GM23338 (cell line): ENCODE results near the gene NNAT. TPM values are rescaled to one million over a fixed set of nuclear protein-coding genes. Genes with fewer than 3 reads are reported as not detected.

Experiments
- ATAC-seq: fragments of 200-7000 bp; cut with Tn5 transposase; 3 replicates; pipeline ENCODE4 v1.9.1; 2020
- DNase-seq: peaks from one replicate; pipeline ENCODE4 v3.0.0-alpha.2; 2015; ENCODE audit warnings: low spot score
- H2AFZ ChIP-seq: fragments of 200-600 bp; sonication (generic); 2 replicates; pipeline ENCODE4 v1.8.0; 2016; ENCODE audit warnings: antibody characterized with exemption, mild to moderate bottlenecking, moderate library complexity
- H3F3A ChIP-seq: fragments of 200-600 bp; sonication (generic); replicated peaks from 2 replicates; pipeline ENCODE4 v1.8.0; 2017; ENCODE audit warnings: antibody characterized with exemption, mixed run types, low read depth
- H3K27ac ChIP-seq: fragments of 200-600 bp; sonication (generic); 2 replicates; pipeline ENCODE4 v1.6.1; 2016; ENCODE audit warnings: low read depth
- H3K27me3 ChIP-seq: fragments of 200-600 bp; sonication (generic); 2 replicates; pipeline ENCODE4 v1.8.0; 2016; ENCODE audit warnings: mild to moderate bottlenecking, mixed run types, moderate library complexity; ENCODE audit not compliant: insufficient read depth
- H3K36me3 ChIP-seq: fragments of 200-600 bp; sonication (generic); 2 replicates; pipeline ENCODE4 v1.8.0; 2016; ENCODE audit warnings: mild to moderate bottlenecking; ENCODE audit not compliant: insufficient read depth
- H3K4me1 ChIP-seq: fragments of 200-600 bp; sonication (generic); 2 replicates; pipeline ENCODE4 v1.8.0; 2016; ENCODE audit warnings: mild to moderate bottlenecking, moderate library complexity; ENCODE audit not compliant: insufficient read depth
- H3K4me2 ChIP-seq: fragments of 200-600 bp; sonication (generic); 2 replicates; pipeline ENCODE4 v1.7.1; 2017; ENCODE audit warnings: mixed run types
- H3K4me3 ChIP-seq: fragments of 200-600 bp; sonication (generic); 2 replicates; pipeline ENCODE4 v1.6.1; 2016; ENCODE audit warnings: mixed run types
- H3K79me2 ChIP-seq: fragments of 200-600 bp; sonication (generic); replicated peaks from 2 replicates; pipeline ENCODE4 v1.8.0; 2017; ENCODE audit warnings: mild to moderate bottlenecking; ENCODE audit not compliant: insufficient read depth
- H3K9me2 ChIP-seq: fragments of 200-600 bp; sonication (generic); 2 replicates; pipeline ENCODE4 v1.8.0; 2017; ENCODE audit not compliant: insufficient read depth
- H4K20me1 ChIP-seq: fragments of 200-600 bp; sonication (generic); replicated peaks from 2 replicates; pipeline ENCODE4 v1.8.0; 2017; ENCODE audit warnings: mild to moderate bottlenecking; ENCODE audit not compliant: insufficient read depth
- H3K27ac Mint-ChIP-seq: 2 replicates; pipeline ENCODE4 v1.8.0; 2020; ENCODE audit warnings: inconsistent platforms, mild to moderate bottlenecking, moderate library complexity, mixed read lengths
- H3K27me3 Mint-ChIP-seq: 3 replicates; pipeline ENCODE4 v1.8.0; 2022; ENCODE audit warnings: low read depth, mild to moderate bottlenecking, moderate library complexity, mixed read lengths, inconsistent platforms; ENCODE audit not compliant: insufficient read depth, poor library complexity
- H3K36me3 Mint-ChIP-seq: 3 replicates; pipeline ENCODE4 v1.8.0; 2021; ENCODE audit warnings: low read depth, mild to moderate bottlenecking, inconsistent platforms, moderate library complexity, mixed read lengths
- H3K4me1 Mint-ChIP-seq: 3 replicates; pipeline ENCODE4 v1.8.0; 2020; ENCODE audit warnings: mild to moderate bottlenecking, inconsistent platforms, mixed read lengths
- H3K4me3 Mint-ChIP-seq: 3 replicates; pipeline ENCODE4 v1.8.0; 2021; ENCODE audit warnings: moderate library complexity, mild to moderate bottlenecking, inconsistent platforms, mixed read lengths
- H3K9me3 Mint-ChIP-seq: 3 replicates; pipeline ENCODE4 v1.8.0; 2020; ENCODE audit warnings: moderate library complexity, mild to moderate bottlenecking, inconsistent platforms, mixed read lengths
- CREB1 ChIP-seq: fragments of 250-450 bp; sonication (Bioruptor Pico); IDR thresholded peaks from 2 replicates; pipeline ENCODE4 v1.5.0; 2020; ENCODE audit warnings: low read depth, mild to moderate bottlenecking, moderate library complexity
- EZH2 ChIP-seq: fragments of 200-600 bp; sonication (generic); IDR thresholded peaks from one replicate; pipeline ENCODE4 v1.8.0; 2017; ENCODE audit warnings: antibody characterized with exemption, mild to moderate bottlenecking, low read depth; ENCODE audit not compliant: unreplicated experiment
- STAT1 ChIP-seq: IDR thresholded peaks from one replicate; pipeline ENCODE4 v1.6.1; 2016; ENCODE audit warnings: antibody characterized with exemption; ENCODE audit not compliant: unreplicated experiment
- ZNF114 ChIP-seq: fragments of 250-450 bp; sonication (Bioruptor Pico); IDR thresholded peaks from 2 replicates; pipeline ENCODE4 v1.5.0; 2020; ENCODE audit warnings: mild to moderate bottlenecking, moderate library complexity
- ZNF331 ChIP-seq: fragments of 250-450 bp; sonication (Bioruptor Pico); IDR thresholded peaks from 2 replicates; pipeline ENCODE4 v1.5.0; 2020; ENCODE audit warnings: low read depth, mild to moderate bottlenecking, moderate library complexity
- ZNF462 ChIP-seq: fragments of 250-450 bp; sonication (Bioruptor Pico); IDR thresholded peaks from 2 replicates; pipeline ENCODE4 v1.5.0; 2020; ENCODE audit warnings: mild to moderate bottlenecking, moderate library complexity
- polyA plus RNA-seq: library from polyadenylated mRNA; unstranded; fragments of >200 nt; fragmentation: Nextera tagmentation; extraction: Ambion mirVana; gene quantifications from 2 replicates; pipeline ENCODE4 v1.2.1, GENCODE V29; 2016
- total RNA-seq: library from RNA; depleted of rRNA; stranded (reverse); fragments of >200 nt; shearing (Covaris generic); gene quantifications from 2 replicates; pipeline ENCODE4 v1.2.3, GENCODE V29; 2014

The NNAT gene
- total and polyA plus RNA-seq, 2 experiments from 2014 or later = 4.3 to 4.9 TPM

GRCh38 chr20:37565134-37565811 lies 44.2 kb downstream of the NNAT start (continued):
- TF ChIP-seq ZNF462 (CRISPR knock-in tag) (no peak), EZH2 (no peak), ZNF114 (no peak)

GRCh38 chr20:37566590-37567330 lies 45.7 kb downstream of the NNAT start:
- TF ChIP-seq STAT1 (no peak), ZNF331 (no peak), CREB1 (CRISPR knock-in tag) (no peak)
- no peaks in the 10 kb centered on the region for H3K27me3 ChIP-seq
- H3K4me3 Mint-ChIP-seq = no peak overlapping the region; the same call in 1 of the 3 replicates

More at GRCh38 chr20:37566590-37567330, 45.7 kb downstream of the NNAT start:
- H3K4me3 ChIP-seq = peak overlapping the region; percentile 51
- no peaks in the 10 kb centered on the region for H3K79me2 ChIP-seq
- Mint-ChIP-seq H3K27ac (no peak overlapping the region), H3K27me3 (peaks cover 6% of the 10 kb centered on the region), H3K9me3 (no peaks in the 10 kb centered on the region), H3K4me1 (peaks cover 39% of the 10 kb centered on the region), H3K36me3 (no peaks in the 10 kb centered on the region)
- H3K4me2 ChIP-seq = peak overlapping the region; percentile 78
- peak overlapping the region; percentile 69 for H2AFZ ChIP-seq
- no peak for ATAC-seq
- no peak overlapping the region for H3K27ac ChIP-seq
- no peaks in the 10 kb centered on the region for H4K20me1 ChIP-seq
- H3K9me2 ChIP-seq = no peaks in the 10 kb centered on the region
- no peaks in the 10 kb centered on the region for H3F3A ChIP-seq
- H3K36me3 ChIP-seq = no peaks in the 10 kb centered on the region; the same call in 1 of the 2 replicates
- H3K4me1 ChIP-seq = peaks cover 32% of the 10 kb centered on the region
- no peak for DNase-seq
